Ramos (cell line): ENCODE data around the gene FGF4.

Source experiments
- in situ Hi-C: fragments of 300-500 bp; cut with MboI; formaldehyde crosslinking; loops from one replicate; pipeline ENCODE4 v1.14.3; 2022; ENCODE audit warnings: low sequenced_read_pairs; ENCODE audit not compliant: unreplicated experiment

Gene FGF4

DNA sequence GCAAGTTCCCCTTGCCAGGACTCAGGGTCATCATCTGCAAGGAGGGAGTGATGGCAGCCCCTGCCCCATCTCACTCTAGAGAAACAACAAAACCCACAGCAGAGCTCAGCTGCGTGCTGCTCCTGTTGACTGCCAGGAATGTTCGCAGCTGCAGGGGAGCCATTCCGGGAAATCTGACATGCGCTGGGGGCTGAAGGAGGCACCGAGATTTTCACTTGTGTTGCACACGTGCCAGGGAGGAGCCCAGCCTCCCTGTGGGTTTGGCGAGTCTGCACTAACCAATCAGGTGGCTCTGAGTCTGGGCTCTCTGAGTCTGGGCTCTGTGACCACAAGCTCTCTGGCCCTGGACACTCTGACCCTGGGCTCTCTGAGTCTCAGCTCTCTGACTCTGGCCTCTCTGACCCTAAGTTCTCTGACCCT is 33.5 kb upstream of the FGF4 start:
- in situ Hi-C loops: no loop called here

DNA sequence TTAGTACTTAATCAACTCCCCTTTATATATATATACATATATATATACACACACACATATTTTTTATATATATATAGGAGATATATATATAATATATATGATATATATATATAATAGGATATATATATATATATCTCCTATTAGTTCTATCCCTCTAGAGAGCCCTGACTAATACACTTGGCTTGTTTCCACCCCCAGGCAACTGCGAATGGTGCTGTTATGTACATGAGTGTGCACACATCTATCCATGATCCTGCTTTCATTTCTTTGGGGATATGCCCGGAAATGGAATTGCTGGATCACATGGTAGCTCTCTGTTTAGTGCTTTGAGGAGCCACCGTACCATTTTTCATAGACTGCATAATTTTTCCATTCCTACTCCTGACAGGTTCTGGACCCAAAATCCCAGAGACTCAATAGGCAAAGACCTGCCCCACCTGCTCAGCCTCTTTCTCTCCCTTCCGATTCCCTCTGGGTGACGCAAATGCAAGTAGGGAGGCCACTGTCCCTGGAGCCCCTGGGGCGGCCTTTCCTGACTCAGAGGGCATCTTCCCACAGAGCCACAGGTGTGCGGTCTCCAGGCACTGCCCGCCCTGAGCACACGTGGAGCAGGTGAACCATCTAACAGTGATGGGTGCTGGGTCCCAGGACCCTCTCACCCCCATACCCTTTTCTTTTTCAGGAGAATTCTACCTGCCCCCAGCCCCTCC is 32.1 kb upstream of the FGF4 start:
- in situ Hi-C loops: no loop called here

DNA sequence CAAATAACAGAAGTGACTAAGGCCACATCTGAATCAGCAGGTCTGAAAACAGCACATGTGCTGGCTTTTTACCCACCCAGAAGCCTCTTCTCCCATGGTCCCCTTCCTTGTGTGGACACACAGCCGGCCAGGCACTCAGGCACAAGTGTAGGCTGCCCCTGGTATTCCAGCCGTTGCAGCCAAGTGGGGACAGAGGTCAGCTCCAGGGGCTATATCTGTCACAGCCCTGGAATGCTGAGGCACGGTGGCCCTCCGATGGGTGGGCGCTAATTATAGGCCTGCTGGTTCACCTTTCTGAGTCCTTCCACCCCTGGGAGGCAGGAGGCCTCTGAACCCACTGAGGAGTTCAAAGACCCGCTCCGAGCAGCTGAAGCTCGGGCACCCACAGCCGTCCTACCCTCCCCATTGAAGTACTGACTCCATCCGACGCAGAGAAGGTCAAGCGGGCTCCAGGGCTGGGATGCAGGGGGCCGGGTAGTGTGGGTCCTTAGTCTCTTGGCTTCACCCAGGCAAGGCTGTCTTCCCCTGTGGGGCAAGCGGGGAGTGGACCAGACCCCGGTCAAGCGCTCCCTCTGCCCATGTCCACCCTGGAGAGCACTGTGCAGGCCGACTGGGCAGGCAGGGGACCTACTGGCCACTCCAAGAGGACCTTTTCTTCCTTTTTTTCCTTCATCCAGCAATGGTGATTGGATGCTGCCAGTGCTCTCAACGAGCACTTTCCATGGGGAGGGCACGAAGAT is 29.8 kb upstream of the FGF4 start:
- in situ Hi-C loops: no loop called here

DNA sequence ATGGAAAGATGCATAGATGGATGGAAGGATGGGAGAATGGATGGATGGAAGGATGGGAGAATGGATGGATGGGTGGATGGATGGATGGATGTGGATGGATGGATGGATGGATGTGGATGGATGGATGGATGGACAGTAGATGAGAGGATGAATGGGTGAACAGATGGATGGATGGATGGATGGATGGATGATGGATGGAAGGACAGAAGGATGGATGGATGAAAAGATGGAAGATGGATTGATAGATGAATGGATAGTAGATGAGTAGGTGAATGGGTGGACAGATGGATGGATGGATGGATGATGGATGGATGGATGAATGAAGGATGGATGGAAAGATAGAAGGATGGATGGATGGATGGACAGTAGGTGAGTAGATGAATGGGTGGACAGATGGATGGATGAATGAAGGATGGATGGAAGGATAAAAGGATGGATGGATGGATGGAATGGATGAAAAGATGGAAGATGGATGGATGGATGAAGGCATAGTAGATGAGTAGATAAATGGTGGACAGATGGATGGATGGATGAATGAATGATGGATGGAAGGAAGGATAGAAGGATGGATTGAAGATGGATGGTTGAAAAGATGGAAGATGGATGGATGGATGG is 28.6 kb upstream of the FGF4 start:
- in situ Hi-C loops: no loop called here

DNA sequence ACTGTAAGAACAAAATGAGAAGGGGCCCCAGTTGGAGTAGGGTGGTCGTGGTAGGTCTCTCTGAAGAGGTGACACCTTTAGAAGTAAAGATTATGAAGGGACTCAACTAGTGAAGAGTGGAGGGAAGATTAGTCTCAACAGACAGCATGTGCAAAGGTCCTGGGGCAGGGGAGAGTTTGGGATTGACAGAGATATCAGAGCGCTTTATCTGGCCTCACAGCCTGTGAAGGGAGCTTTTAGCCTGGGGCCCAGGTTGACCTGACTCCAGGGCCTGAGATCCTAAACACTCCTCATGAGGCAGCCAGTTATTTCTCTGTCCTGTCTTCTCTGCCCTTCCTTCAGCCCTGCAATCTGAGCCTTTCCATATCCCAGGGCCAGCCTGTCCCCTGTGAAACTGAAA is 27.9 kb upstream of the FGF4 start:
- in situ Hi-C loops: no loop called here

DNA sequence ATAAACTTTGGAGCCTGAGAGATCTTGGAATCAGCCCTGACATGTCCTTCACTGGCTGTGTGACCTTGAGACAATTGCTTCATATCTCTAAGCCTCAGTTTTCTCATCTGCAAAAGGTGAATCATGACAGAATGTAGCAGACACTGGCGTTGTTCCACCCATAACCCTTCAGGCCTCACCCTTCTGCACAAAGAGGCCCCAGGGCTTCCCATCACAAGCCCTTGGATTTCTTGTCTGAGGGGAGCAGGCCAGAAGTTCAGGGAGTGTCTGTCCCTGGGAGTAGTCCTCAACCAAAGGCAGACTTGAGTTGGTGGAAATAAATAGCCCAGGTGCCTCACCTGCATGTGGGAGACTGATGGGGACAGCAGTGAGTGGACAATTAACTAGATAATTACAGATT is 27.4 kb upstream of the FGF4 start:
- in situ Hi-C loops: no loop called here

DNA sequence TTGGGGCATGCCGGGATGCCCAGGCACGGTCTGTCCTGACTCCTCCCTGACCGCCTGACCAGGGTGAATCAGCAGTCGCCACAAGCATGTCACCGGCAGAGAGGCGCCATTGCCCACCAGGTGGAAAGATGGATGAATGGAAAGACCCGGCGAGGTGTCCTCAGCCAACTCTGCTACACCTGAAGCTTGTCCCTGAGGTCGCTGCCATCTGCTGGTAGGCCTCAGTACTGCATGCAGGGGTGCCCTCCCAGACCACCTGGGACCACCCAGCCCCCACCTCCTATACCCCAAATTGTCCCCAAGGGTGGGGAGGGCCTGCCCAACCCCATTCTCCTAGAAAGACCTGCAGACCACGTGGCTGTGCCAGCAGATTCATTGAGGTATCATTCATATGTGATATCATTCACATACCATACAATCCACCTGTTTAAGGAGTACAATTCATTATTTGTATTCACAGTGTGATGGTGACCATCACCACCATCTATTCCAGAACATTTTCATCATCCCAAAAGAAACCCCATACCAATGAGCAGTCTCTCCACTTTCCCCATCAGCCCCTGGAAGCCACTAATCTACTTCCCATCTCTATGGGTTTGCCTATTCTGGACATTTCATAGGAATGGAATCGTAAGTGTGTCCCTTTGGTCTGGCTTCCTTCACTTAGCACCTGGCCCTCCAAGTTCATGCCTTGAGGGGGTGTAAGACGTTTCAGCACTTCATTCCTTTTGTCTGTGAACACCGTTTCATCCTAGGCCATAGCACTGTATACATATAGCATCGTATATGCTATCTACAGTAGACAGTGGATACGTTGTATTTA is 26.6 kb upstream of the FGF4 start:
- in situ Hi-C loops: no loop called here

DNA sequence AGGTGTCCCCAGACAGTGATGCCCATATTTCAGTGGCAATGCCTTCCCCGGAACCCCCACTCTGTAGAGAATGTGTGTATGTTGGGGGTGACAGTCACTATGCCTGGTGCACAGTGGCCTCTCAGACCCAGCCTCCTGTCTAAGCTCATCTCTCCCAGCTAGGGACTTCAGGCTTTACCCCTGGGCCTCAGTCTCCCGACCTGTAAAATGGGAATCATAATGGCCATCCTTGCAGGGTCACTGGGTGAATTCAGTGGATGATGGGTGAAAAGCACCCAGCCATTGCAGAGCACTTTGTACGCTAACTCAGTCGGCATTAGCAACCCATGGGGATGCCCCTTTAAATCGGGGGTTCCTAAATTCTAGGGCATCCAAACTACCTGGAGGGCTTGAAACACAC is 25.1 kb upstream of the FGF4 start:
- in situ Hi-C loops: no loop called here

DNA sequence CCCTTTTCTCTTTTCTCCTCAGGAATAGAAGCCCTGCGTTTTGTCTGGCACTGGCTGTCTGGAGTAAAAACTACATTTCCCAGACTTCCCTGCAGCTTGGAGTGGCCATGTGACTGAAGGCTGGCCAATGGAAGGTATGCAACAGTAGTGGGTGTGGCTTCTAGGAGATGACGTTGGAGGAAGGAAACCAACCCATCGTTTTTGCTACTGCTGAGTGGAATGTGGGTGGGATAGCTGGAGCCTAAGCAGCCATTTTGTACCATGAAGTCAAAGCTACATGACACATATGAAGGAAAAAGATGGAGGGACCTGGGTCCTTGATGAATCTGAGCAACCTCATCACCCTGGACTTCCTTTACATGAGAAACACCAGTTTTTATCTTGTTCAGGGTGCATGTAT is 24.4 kb upstream of the FGF4 start:
- in situ Hi-C loops: no loop called here

DNA sequence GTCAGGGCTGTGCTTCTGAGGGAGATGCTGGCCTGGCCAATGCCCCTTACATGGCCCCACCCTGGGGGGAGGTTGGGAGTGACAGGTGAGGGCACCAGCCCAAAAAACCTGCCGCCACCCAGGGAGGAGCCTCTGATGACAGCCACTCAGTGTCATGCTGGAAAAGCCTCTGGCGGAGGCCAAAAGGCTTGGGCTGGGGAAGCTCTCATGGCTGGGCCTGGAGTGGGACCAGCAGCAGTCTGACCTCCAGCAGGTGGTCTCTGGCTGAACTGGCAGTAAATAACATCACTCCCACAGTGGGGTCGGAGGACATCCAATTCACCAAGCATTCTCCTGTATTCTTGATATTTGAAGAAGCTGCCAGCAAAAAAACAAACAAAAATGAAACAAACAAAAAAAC is 24.0 kb upstream of the FGF4 start:
- in situ Hi-C loops: no loop called here

DNA sequence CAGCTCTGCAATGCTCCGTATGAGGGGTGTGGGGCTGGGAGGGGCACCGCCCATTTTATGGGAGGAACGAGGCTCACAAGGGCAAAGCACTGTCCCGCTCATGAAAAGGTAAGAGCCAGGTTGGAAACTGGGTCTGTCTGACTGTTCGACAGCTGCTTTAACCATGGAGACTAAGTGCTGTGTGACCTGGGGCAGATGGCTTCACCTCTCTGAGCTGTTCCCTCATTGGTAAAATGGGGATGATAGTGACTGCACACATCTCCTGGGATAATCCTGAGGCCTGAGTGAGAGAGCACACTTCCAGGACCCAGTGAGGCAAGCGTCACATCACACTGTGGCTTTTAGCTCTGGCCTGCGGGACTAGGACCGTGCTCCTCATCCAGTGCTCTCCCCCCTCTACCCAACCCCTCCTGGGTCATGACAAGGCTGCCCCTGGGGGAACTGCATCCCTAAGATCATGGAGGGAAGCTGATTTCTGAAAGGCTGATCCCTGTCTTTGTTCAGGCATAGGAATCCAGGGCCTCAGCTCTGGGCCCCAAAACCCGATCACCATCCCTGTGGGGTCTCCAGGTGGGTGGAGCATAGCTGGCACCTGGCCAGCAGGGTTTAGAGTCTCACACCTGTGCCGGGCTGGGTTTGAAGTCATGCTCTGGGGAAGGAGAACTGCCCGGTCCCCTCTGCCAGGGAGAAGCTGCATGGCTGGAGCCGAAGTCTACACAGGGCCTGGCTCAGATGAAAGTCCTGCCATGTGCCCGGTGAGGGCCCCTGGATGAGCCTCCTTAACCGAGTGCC is 22.8 kb upstream of the FGF4 start:
- in situ Hi-C loops: no loop called here

DNA sequence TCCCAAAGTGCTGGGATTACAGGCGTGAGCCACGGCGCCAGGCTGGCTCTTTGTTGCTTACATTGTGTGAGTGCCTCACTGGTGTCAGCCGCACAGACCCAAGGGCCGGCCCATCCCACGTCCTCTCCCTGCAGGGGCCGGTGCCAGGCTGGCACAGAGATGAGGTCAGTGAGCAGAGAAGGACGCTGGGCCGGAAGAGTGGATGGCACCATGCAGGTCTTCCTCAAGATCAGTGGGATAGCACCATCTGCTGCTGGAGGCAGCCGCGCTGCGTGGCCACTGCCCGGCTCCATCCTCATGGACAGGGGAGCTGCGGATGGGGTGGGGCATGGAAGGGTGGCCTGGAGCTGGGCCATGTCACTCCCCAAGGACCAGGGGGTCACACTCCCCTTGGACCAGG is 22.0 kb upstream of the FGF4 start:
- in situ Hi-C loops: no loop called here

DNA sequence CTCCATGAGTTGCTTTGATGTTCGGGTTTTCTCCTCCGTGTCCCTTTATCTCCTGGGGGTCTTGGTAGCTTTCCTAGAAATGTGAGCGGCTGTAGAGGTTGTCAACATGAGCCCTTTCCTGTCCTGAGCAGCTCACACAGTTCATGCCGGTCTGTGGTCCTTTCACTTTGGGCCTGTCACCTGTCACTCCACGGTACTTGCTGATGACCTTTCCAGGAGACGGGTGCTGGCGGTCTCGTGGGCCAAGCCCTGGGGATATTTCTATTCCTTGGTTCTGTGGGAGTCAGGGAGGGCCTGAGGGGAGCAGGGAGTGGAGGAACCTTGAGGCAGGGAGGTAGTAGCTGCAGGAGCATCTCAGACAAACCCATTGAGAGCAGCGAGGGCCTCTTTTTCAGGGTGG is 20.9 kb upstream of the FGF4 start:
- in situ Hi-C loops: no loop called here

DNA sequence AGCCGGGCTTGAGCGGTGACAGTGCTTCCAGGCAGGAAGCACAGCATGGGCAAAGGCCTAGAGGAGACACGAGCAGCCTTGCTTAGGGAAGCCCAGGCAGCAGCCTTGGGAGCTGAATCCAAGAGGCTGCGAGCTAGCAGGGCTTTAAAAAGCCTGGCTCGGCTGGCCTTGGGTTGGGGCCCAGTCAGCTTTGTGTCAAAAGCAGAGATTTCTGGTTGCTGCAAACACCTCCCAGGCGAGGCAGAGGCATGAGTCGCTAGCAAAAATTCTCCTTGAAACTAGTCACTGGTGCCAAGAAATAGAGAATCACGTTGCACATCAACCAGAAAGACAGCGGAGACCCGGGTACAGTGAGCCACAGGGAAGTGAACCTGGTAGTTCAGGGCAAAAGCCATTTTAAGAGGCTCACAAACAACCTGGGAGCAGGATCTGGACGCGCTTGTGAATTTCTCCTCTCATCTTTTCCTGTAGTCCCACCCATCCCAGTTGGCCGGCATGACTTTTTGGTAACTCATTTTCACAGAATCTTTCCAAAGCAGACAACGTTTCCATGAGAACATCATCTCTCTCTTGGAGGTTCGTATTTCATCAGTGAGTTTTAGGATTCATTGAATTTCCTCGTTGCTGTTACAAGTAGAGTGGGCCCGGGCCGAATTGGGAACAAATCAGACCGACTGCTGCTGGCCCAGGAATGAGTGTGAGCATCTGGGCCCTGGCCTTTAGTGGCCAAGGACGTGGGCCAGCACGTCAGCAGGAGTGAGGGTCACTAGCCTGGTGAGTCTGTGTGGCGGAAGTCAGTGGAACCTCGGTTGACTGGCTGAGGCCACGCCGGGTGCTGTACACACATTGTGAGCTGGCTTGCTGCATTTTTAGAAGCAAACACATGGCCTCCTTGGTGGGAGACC is 16.4 kb upstream of the FGF4 start:
- in situ Hi-C loops: no loop called here

DNA sequence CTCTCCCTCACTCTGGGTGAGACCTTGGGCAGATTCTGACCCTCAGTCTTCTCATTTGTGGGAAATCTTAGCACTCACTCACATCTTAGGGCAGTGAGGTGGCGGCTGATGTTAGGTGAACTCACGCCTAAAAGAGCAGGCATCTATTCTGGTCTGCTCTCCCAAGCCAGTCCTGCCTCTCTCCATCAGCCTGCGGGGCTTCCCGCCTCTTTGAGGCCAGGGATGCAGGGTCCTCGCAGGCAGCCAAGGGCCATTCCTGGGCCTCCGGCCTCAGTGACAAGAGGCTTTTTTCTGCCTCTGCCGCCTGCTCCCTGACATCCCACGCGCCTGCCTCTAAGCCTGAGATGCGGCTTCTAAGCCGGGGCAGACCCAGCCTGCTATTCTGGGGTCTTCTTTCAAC is 13.8 kb upstream of the FGF4 start:
- in situ Hi-C loops: no loop called here

DNA sequence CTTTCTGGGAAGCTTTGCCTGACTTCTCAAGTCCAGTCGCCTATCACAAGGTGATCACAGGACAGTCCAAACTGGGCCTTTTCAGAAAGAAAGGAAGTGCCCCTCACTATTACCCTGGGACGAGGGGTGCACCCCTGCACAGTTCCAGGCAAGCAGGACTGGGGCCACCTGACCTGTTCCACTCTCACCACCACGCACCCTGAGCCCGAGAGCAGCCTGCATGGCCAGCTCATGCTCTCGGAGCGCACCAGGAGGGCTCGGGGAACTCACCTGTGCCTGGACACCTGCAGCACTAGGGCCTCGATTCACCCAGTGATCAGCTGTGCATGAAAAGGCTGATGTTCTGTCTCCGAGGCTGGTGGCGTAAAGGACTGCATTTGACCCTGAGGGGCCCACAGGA is 12.8 kb upstream of the FGF4 start:
- in situ Hi-C loops: no loop called here

DNA sequence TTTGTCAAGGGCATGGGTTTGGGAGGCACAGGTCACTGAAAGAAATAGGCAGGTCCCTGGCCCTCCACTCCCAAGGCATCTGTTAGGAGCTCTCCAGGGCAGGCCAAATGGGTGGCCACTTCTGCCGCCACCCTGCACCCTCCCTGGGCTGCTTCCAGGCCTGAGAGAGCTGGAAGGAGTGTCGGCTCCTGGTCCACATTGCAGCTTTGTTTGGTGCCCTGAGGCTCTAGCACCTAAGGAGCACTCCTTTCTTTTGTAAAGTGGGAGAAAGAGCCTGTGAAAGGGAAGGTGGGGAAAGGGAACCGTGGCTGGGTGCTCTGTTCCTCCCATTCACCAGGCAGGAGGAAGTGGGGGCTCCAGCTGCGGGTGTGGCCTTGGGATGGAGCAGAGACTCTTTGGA is 12.3 kb upstream of the FGF4 start:
- in situ Hi-C loops: no loop called here

DNA sequence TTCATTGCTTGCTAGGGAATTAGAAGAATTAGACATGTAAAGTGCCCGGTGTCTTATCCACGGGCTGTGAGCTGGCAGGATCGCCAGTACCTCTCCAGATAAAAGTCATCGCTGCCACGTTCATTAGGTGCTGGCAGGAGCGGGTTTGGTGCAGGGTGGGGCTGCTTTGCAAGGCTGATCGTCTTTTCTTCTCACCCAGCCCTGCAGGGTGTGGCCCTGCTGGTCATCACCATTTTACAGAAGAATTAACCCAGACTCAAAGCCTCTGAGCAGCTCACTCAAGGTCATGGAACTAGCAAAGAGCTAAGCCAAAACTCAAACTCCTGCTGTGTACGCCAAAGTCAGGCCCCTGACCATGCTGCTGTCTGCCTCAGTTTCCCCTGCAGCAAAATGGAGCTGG is 6.1 kb upstream of the FGF4 start:
- in situ Hi-C loops: no loop called here

DNA sequence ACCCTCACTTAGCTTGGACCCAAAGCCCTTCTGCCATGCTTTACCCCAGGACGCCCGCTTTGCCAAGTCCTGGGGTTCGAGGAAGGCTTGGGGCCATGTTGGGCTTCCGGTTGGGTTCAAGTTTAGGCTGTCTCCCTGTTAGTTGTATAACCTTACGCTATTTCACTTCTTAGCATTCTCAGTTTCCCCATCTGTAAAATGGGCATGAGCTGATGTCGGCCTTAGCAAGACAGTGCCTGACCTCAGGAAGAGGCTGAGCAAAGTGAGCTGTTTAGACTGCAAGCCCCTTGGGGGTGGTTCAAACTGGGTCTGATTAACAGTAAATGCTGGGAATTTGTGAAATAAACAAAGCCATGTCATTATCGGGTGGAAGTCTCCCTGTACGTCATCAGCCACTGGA is 3.2 kb upstream of the FGF4 start:
- in situ Hi-C loops: no loop called here
